GM12878 (cell line): ENCODE results near the gene METAP1. TPM values are rescaled to one million over a fixed set of nuclear protein-coding genes. Genes with fewer than 3 reads are reported as not detected.

ENCODE experiments used
- ATAC-seq: fragments of 200-7000 bp; cut with Tn5 transposase; 3 replicates; pipeline ENCODE4 v1.9.1; 2020; ENCODE audit warnings: mild to moderate bottlenecking, moderate library complexity
- BruUV-seq: library from RNA; stranded (reverse); fragments of 400-500 nt; replicated peaks from 2 replicates; lab custom pipeline; 2021; lab: Mats Ljungman, UMichigan
- CTCF ChIA-PET: fragments of 300-600 bp; sonication (Branson Sonifier 250); formaldehyde crosslinking; extraction: SDS; loops from one replicate; lab custom pipeline; 2021; ENCODE audit warnings: inconsistent platforms; lab: Yijun Ruan, JAX
- POLR2A ChIA-PET: fragments of 350-600 bp; formaldehyde crosslinking; extraction: SDS; loops from one replicate; lab custom pipeline; 2021; ENCODE audit warnings: inconsistent platforms; lab: Charles Lee
- RAD21 ChIA-PET: fragments of 300-600 bp; sonication (Branson Sonifier 250); formaldehyde crosslinking; loops from one replicate; lab custom pipeline; 2023; ENCODE audit warnings: antibody characterized with exemption; ENCODE audit not compliant: unreplicated experiment; lab: Charles Lee
- SMC1A ChIA-PET: fragments of 300-600 bp; sonication (Branson Sonifier 250); formaldehyde crosslinking; loops from one replicate; lab custom pipeline; 2023; ENCODE audit not compliant: unreplicated experiment, uncharacterized antibody; lab: Charles Lee
- DNase-seq: peaks from one replicate; pipeline ENCODE4 v3.0.0-alpha.2; 2011; ENCODE audit warnings: low read depth, low spot score
- FAIRE-seq: peaks from 3 replicates; lab custom pipeline; 2011; peaks lifted over from hg19 to GRCh38; lab: Jason Lieb, UNC
- H2AFZ ChIP-seq: 2 replicates; pipeline ENCODE4 v1.6.0; 2011; ENCODE audit warnings: low read depth, low read length, control low read depth; ENCODE audit not compliant: control insufficient read depth
- H3K27ac ChIP-seq: 2 replicates; pipeline ENCODE4 v1.5.1; 2011; ENCODE audit warnings: control low read depth; ENCODE audit not compliant: control insufficient read depth, insufficient read depth
- H3K27me3 ChIP-seq, 2 experiments: replicated peaks in 1 of 2; 2 replicates each; pipeline versions ENCODE4 v1.6.0 to v1.6.1; 2011; ENCODE audit warnings: low read length in 1 of 2; ENCODE audit not compliant: control insufficient read depth in 2 of 2, insufficient read depth in 2 of 2
- H3K36me3 ChIP-seq, 2 experiments: 2 replicates each; pipeline ENCODE4 v1.5.1; 2011; ENCODE audit warnings: low read length in 1 of 2; ENCODE audit not compliant: control insufficient read depth in 2 of 2, insufficient read depth in 2 of 2
- H3K4me1 ChIP-seq: 2 replicates; pipeline ENCODE4 v1.6.1; 2011; ENCODE audit warnings: mild to moderate bottlenecking, low read length, moderate library complexity, mixed read lengths; ENCODE audit not compliant: control insufficient read depth, insufficient read depth
- H3K4me2 ChIP-seq: 2 replicates; pipeline ENCODE4 v1.6.0; 2011; ENCODE audit warnings: control low read depth; ENCODE audit not compliant: control insufficient read depth, insufficient read depth
- H3K4me3 ChIP-seq: fragments of 200-600 bp; sonication (generic); 2 replicates; pipeline ENCODE4 v1.5.1; 2016
- H3K79me2 ChIP-seq: 2 replicates; pipeline ENCODE4 v1.6.0; 2011; ENCODE audit warnings: low read length; ENCODE audit not compliant: control insufficient read depth, insufficient read depth
- H3K9ac ChIP-seq: 2 replicates; pipeline ENCODE4 v1.8.0; 2011; ENCODE audit warnings: low read length, control low read depth, mixed read lengths; ENCODE audit not compliant: control insufficient read depth, insufficient read depth
- H3K9me3 ChIP-seq: replicated peaks from 3 replicates; pipeline ENCODE4 v1.5.1; 2011; ENCODE audit warnings: mild to moderate bottlenecking, low read length; ENCODE audit not compliant: control insufficient read depth, insufficient read depth
- H4K20me1 ChIP-seq: 2 replicates; pipeline ENCODE4 v1.6.0; 2011; ENCODE audit not compliant: control insufficient read depth, insufficient read depth
- CHD2 ChIP-seq: IDR thresholded peaks from 2 replicates; pipeline ENCODE4 v1.6.1; 2011; ENCODE audit warnings: low read depth, low read length, improper control_type of control experiment, borderline replicate concordance
- JUND ChIP-seq: IDR thresholded peaks from 2 replicates; pipeline ENCODE4 v1.6.1; 2012; ENCODE audit warnings: low read depth, mild to moderate bottlenecking, low read length, improper control_type of control experiment, moderate library complexity
- MTA2 ChIP-seq: fragments of 450-650 bp; IDR thresholded peaks from 2 replicates; pipeline ENCODE4 v1.6.1; 2016; ENCODE audit warnings: low read depth, mild to moderate bottlenecking, moderate library complexity
- MXI1 ChIP-seq: fragments of 150-350 bp; IDR thresholded peaks from 2 replicates; pipeline ENCODE4 v1.6.1; 2011; ENCODE audit warnings: low read depth, mild to moderate bottlenecking, inconsistent platforms, low read length, improper control_type of control experiment
- NFYB ChIP-seq: IDR thresholded peaks from 2 replicates; pipeline ENCODE4 v1.6.1; 2011; ENCODE audit warnings: low read depth, mild to moderate bottlenecking, low read length, improper control_type of control experiment, moderate library complexity; ENCODE audit not compliant: insufficient read depth
- RELA ChIP-seq: fragments of 450-650 bp; IDR thresholded peaks from 2 replicates; pipeline ENCODE4 v1.8.0; 2014; ENCODE audit warnings: borderline replicate concordance; ENCODE audit not compliant: partially characterized antibody
- SMAD1 ChIP-seq: fragments of 450-650 bp; IDR thresholded peaks from 2 replicates; pipeline ENCODE4 v1.6.1; 2018; ENCODE audit warnings: mild to moderate bottlenecking, low read depth; ENCODE audit not compliant: partially characterized antibody
- SMC3 ChIP-seq: IDR thresholded peaks from 2 replicates; pipeline ENCODE4 v1.6.1; 2011; ENCODE audit warnings: low read length, improper control_type of control experiment, borderline replicate concordance
- ZNF217 ChIP-seq: fragments of 450-650 bp; IDR thresholded peaks from 2 replicates; pipeline ENCODE4 v1.6.1; 2017; ENCODE audit warnings: antibody characterized with exemption, mild to moderate bottlenecking
- ZNF622 ChIP-seq: fragments of 450-650 bp; IDR thresholded peaks from 2 replicates; pipeline ENCODE4 v1.6.1; 2017; ENCODE audit warnings: mild to moderate bottlenecking, inconsistent platforms
- WGBS: methylation state at CpG from one replicate; pipeline ENCODE4 v1.1.6; 2016; ENCODE audit warnings: low lambda C conversion rate; ENCODE audit not compliant: insufficient replicate concordance, insufficient coverage; ENCODE audit errors: missing lambda C conversion rate; 5-methylcytosine and 5-hydroxymethylcytosine counted together
- in situ Hi-C: fragments of 300-500 bp; cut with MboI; formaldehyde crosslinking; loops from 9 replicates; pipeline ENCODE4 v1.14.3; 2018; ENCODE audit warnings: mixed read lengths
- intact Hi-C: fragments of 100-400 bp; cut with micrococcal nuclease; formaldehyde crosslinking; loops from one replicate; pipeline ENCODE4 v1.14.2; 2022; ENCODE audit not compliant: unreplicated experiment
- polyA plus RNA-seq, 11 experiments: library from polyadenylated mRNA; depleted of rRNA in 4 of 11; unstranded in 6 of 11; stranded (reverse) in 5 of 11; fragments of >200 nt; fragmentation: Nextera tagmentation in 4 of 11; fragmentation: Illumina TruSeq in 1 of 11; extraction: Ambion mirVana in 4 of 11; extraction: Trizol in 1 of 11; gene quantifications; 1 replicate in 1 of 11; 2 replicates in 10 of 11; pipeline versions ENCODE4 v1.2.1 to v1.2.3, GENCODE V29; 2011 to 2016; ENCODE audit warnings: inconsistent platforms in 2 of 11, missing spikeins in 2 of 11, low read depth in 1 of 11
- total RNA-seq, 4 experiments: library from RNA; depleted of rRNA in 3 of 4; stranded (reverse); fragments of >200 nt in 3 of 4; fragmentation: Illumina TruSeq in 1 of 4; extraction: Trizol in 1 of 4; gene quantifications; 2 replicates each; pipeline versions ENCODE4 v1.2.1 to v1.2.3, GENCODE V29; 2013 to 2021
- TF ChIP-seq, protein P1 (sequence below): fragments of 450-650 bp; formaldehyde crosslinking; IDR thresholded peaks from 2 replicates; pipeline ENCODE4 v1.4.0; 2020; ENCODE audit warnings: mild to moderate bottlenecking, moderate library complexity

Gene METAP1
- total and polyA plus RNA-seq, 10 of the 15 experiments (the other 5 are each of a cell fraction or from before 2014, with no cell fraction given), result 22.7 to 71.4 (median 45.1) TPM

DNA sequence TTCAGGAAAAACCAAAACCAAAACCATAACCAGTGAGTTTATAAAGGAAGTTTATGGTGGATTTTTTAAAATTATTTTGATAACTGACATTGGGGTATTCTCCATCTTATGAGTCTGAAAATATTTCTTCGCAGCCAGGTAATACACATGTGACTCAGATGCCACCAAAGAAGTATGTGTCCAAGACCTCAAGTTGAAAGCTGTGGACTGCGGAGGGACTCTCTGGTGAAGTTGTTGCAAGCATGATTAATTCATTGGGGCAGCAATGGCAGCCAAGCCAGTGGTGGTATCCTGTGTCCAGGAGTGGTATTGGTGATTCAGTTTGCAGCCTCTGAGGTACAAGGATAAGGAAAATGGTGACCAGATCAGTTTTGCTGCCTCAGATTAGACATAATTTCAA is 107.1 kb downstream of the METAP1 start:
- Histone ChIP-seq H3K27me3 (no peaks in the 10 kb centered on the region), H3K9ac (no peak overlapping the region), H4K20me1 (no peaks in the 10 kb centered on the region), H3K9me3 (no peaks in the 10 kb centered on the region), H3K4me2 (no peak overlapping the region), H3K27ac (no peak overlapping the region), H3K36me3 (no peaks in the 10 kb centered on the region), H3K4me3 (no peak overlapping the region), H2AFZ (no peak overlapping the region), H3K79me2 (no peaks in the 10 kb centered on the region), H3K4me1 (no peaks in the 10 kb centered on the region)
- intact Hi-C loops (no loop called here), in situ Hi-C loops (no loop called here)
- ChIA-PET POLR2A (no interaction called here), CTCF (interaction anchor here (0.8 kb wide), 1 partner anchor 46 kb away, joined by 3 read pairs; no protein-coding TSS in a partner anchor), SMC1A (interaction anchor here (1.4 to 1.9 kb wide), 2 partner anchors 14 to 301 kb away, joined by 3 to 6 read pairs; partner anchors contain the start of gene ADH5), RAD21 (interaction anchor here (1.2 kb wide), 1 partner anchor 14 kb away, joined by 3 read pairs; the partner anchor contains the start of gene ADH5)
- TF ChIP-seq JUND, result no peak
- TF ChIP-seq ZNF217, result no peak
- TF ChIP-seq SMAD1, result no peak
- TF ChIP-seq SMC3, result no peak
- TF ChIP-seq, protein P1, sequence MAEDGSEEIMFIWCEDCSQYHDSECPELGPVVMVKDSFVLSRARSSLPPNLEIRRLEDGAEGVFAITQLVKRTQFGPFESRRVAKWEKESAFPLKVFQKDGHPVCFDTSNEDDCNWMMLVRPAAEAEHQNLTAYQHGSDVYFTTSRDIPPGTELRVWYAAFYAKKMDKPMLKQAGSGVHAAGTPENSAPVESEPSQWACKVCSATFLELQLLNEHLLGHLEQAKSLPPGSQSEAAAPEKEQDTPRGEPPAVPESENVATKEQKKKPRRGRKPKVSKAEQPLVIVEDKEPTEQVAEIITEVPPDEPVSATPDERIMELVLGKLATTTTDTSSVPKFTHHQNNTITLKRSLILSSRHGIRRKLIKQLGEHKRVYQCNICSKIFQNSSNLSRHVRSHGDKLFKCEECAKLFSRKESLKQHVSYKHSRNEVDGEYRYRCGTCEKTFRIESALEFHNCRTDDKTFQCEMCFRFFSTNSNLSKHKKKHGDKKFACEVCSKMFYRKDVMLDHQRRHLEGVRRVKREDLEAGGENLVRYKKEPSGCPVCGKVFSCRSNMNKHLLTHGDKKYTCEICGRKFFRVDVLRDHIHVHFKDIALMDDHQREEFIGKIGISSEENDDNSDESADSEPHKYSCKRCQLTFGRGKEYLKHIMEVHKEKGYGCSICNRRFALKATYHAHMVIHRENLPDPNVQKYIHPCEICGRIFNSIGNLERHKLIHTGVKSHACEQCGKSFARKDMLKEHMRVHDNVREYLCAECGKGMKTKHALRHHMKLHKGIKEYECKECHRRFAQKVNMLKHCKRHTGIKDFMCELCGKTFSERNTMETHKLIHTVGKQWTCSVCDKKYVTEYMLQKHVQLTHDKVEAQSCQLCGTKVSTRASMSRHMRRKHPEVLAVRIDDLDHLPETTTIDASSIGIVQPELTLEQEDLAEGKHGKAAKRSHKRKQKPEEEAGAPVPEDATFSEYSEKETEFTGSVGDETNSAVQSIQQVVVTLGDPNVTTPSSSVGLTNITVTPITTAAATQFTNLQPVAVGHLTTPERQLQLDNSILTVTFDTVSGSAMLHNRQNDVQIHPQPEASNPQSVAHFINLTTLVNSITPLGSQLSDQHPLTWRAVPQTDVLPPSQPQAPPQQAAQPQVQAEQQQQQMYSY (CRISPR knock-in tag), result no peak
- no peak for TF ChIP-seq MXI1
- TF ChIP-seq RELA, result no peak
- TF ChIP-seq MTA2, result no peak
- no peak for TF ChIP-seq CHD2
- no peak for TF ChIP-seq NFYB
- TF ChIP-seq ZNF622, result no peak
- DNase-seq (no peak), FAIRE-seq (no peak), ATAC-seq (no peak)
- 67% methylated on average over 2 of the region's 2 CpGs for WGBS
- BruUV-seq, result no TSS peak
